PFSK-1 (cell line): Measurements from ENCODE around the gene ATP6V0D1.

Experiments
- POLR2AphosphoS5 ChIP-seq: IDR thresholded peaks from 2 replicates; pipeline ENCODE4 v1.6.1; 2012; ENCODE audit warnings: low read depth, mild to moderate bottlenecking, control low read depth, low read length, moderate library complexity
- TAF1 ChIP-seq: IDR thresholded peaks from 2 replicates; pipeline ENCODE4 v1.6.1; 2012; ENCODE audit warnings: low read length, control low read depth, borderline replicate concordance; ENCODE audit not compliant: insufficient read depth

DNA sequence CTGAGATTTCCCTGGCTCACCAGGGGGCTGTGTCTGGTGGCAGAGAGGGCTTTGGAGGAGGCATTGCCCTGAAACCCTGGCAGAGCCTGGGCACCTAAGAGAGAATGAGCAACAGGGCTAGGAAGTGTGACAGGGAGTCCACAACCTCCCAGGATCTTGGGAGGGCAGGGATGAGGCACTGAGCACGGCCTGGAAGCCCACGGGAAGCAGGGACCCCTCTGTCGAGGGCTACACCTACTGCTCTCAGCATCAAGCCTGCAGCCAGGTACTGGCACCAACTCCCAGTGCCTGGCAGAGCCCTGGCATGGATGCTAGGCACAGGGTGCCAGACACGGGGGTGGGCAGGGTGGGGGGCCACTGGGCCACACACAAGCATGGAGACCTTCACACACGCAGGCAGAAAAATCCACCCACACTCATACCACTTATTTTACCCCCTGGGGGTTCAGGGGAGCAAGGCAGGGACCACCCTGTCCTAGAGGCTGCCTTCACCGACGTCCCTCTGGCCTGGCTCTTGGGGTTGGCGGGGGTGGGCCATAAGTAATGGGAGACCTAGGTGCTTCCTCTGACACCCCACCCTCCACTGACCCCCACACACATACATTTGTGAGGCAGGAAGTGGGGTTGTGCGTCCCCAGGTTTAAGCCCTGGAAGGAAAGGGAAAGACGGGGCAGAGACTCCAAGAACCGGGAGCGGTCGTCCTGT is 51.0 kb downstream of the ATP6V0D1 start:
- TF ChIP-seq POLR2AphosphoS5 = no peak
- TF ChIP-seq TAF1 = no peak
